GM21786 (cell line): ENCODE results near the gene STAC2.

Experiments used
- ATAC-seq: cut with Tn5 transposase; IDR thresholded peaks from one replicate; pipeline ENCODE4 v1.9.1; 2021; ENCODE audit not compliant: unreplicated experiment

Gene STAC2

GRCh38 chr17:39231591-39232551 lies 6.1 kb upstream of the STAC2 start:
- no peak for ATAC-seq

GRCh38 chr17:39231091-39231561 lies 5.4 kb upstream of the STAC2 start:
- no peak for ATAC-seq

- no peak for ATAC-seq
Observed at GRCh38 chr17:39230361-39230760, 4.6 kb upstream of the STAC2 start.

- no peak for ATAC-seq
Observed at GRCh38 chr17:39229274-39229913, 3.6 kb upstream of the STAC2 start.

GRCh38 chr17:39227364-39227919 lies 1.7 kb upstream of the STAC2 start:
- no peak for ATAC-seq

GRCh38 chr17:39225959-39226683 lies 376 bp upstream of the STAC2 start:
- ATAC-seq = no peak

- no peak for ATAC-seq
Observed at GRCh38 chr17:39224778-39225307, 902 bp downstream of the STAC2 start.

GRCh38 chr17:39223907-39224777 lies 1.6 kb downstream of the STAC2 start:
- no peak for ATAC-seq

- ATAC-seq = no peak
Observed at GRCh38 chr17:39222866-39223834, 2.6 kb downstream of the STAC2 start.

GRCh38 chr17:39222151-39222550 lies 3.6 kb downstream of the STAC2 start:
- no peak for ATAC-seq

GRCh38 chr17:39221572-39221971 lies 4.2 kb downstream of the STAC2 start:
- ATAC-seq = no peak

GRCh38 chr17:39219647-39220154 lies 6.0 kb downstream of the STAC2 start:
- no peak for ATAC-seq

GRCh38 chr17:39218906-39219305 lies 6.8 kb downstream of the STAC2 start:
- no peak for ATAC-seq

GRCh38 chr17:39217734-39218369 lies 7.9 kb downstream of the STAC2 start:
- ATAC-seq = no peak

GRCh38 chr17:39213852-39214251 lies 11.9 kb downstream of the STAC2 start:
- ATAC-seq = no peak

GRCh38 chr17:39212841-39213480 lies 12.8 kb downstream of the STAC2 start:
- no peak for ATAC-seq

- no peak for ATAC-seq
Observed at GRCh38 chr17:39212195-39212810, 13.4 kb downstream of the STAC2 start.
